ENCODE results near the gene IGSF8.
A peak's percentile ranks its signal among the peaks of the same experiment; 100 is the strongest.

Gene IGSF8

GRCh38 chr1:160082487-160082886 lies 15.9 kb downstream of the IGSF8 start:
- POLR2A ChIA-PET, result no interaction called here

GRCh38 chr1:160081261-160081936 lies 17.0 kb downstream of the IGSF8 start, which contains the start of gene KCNJ9:
TSS of gene KCNJ9 (plus strand) at chr1:160081538. CDS start at chr1:160084031, 2,493 bp downstream.
- 37% methylated on average over 10 of the region's 14 CpGs for WGBS (ENCODE audit: insufficient coverage)
- H3K27me3 ChIP-seq (replicated peaks in 2 of 5; ENCODE audit: control insufficient read depth in 4 of 5, insufficient read depth in 5 of 5, low read length in 4 of 5), result peaks cover 9 to 54% (median 39%) of the 10 kb centered on the region in 5 experiments

More at GRCh38 chr1:160082487-160082886, 15.9 kb downstream of the IGSF8 start:
- Histone ChIP-seq H3K9me3 (ENCODE audit: control extremely low read depth in 1 of 5, control insufficient read depth in 4 of 5, insufficient read depth in 2 of 5, low read depth in 1 of 5, low read length in 4 of 5) (no peaks in the 10 kb centered on the region), H3K36me3 (ENCODE audit: control insufficient read depth in 4 of 4, insufficient read depth in 4 of 4, low read length in 3 of 4) (peaks cover 0 to 4% (median 0%) of the 10 kb centered on the region in 4 experiments), H3K4me1 (ENCODE audit: control extremely low read depth in 1 of 4, control insufficient read depth in 4 of 4, insufficient read depth in 4 of 4, low read length in 3 of 4) (peaks cover 0 to 11% (median 7%) of the 10 kb centered on the region in 4 experiments), H3K4me3 (ENCODE audit: control insufficient read depth in 1 of 7, extremely low read depth in 1 of 7, insufficient read depth in 4 of 7, low read depth in 2 of 7, low read length in 6 of 7) (no peak overlapping the region), H3K27ac (ENCODE audit: insufficient read depth in 1 of 2, low read depth in 1 of 2, low read length in 2 of 2, poor library complexity in 1 of 2, severe bottlenecking in 2 of 2) (no peak overlapping the region), H3K27me3 (replicated peaks in 2 of 5; ENCODE audit: control insufficient read depth in 4 of 5, insufficient read depth in 5 of 5, low read length in 4 of 5) (peaks cover 9 to 52% (median 37%) of the 10 kb centered on the region in 5 experiments)
- no peak for DNase-seq
- WGBS (ENCODE audit: insufficient coverage), result no CpG with 5 or more reads among the region's 2 CpGs
- CTCF ChIA-PET, result interaction anchor here (1.0 to 9.2 kb wide), 7 partner anchors 10 to 143 kb away, joined by 3 to 100 read pairs (median 5); partner anchors contain the start of gene KCNJ10

GRCh38 chr1:160080381-160081100 lies 17.9 kb downstream of the IGSF8 start:
- ChIA-PET CTCF (interaction anchor here (0.7 to 9.2 kb wide), 20 partner anchors 10 to 168 kb away, joined by 3 to 100 read pairs (median 4); partner anchors contain the start of genes IGSF9, KCNJ10 and PIGM), POLR2A (no interaction called here)
- peaks cover 9 to 58% (median 39%) of the 10 kb centered on the region in 5 experiments for H3K27me3 ChIP-seq (replicated peaks in 2 of 5; ENCODE audit: control insufficient read depth in 4 of 5, insufficient read depth in 5 of 5, low read length in 4 of 5)
- no peak overlapping the region for H3K4me3 ChIP-seq (ENCODE audit: control insufficient read depth in 1 of 7, extremely low read depth in 1 of 7, insufficient read depth in 4 of 7, low read depth in 2 of 7, low read length in 6 of 7)
- no peak overlapping the region for H3K27ac ChIP-seq (ENCODE audit: insufficient read depth in 1 of 2, low read depth in 1 of 2, low read length in 2 of 2, poor library complexity in 1 of 2, severe bottlenecking in 2 of 2)
- 67% methylated on average over 2 of the region's 6 CpGs for WGBS (ENCODE audit: insufficient coverage)
- H3K4me1 ChIP-seq (ENCODE audit: control extremely low read depth in 1 of 4, control insufficient read depth in 4 of 4, insufficient read depth in 4 of 4, low read length in 3 of 4), result peaks cover 0 to 11% (median 7%) of the 10 kb centered on the region in 4 experiments
- no peaks in the 10 kb centered on the region for H3K36me3 ChIP-seq (ENCODE audit: control insufficient read depth in 4 of 4, insufficient read depth in 4 of 4, low read length in 3 of 4)
- no peaks in the 10 kb centered on the region for H3K9me3 ChIP-seq (ENCODE audit: control extremely low read depth in 1 of 5, control insufficient read depth in 4 of 5, insufficient read depth in 2 of 5, low read depth in 1 of 5, low read length in 4 of 5)
- DNase-seq, result no peak

More at GRCh38 chr1:160081261-160081936, 17.0 kb downstream of the IGSF8 start, which contains the start of gene KCNJ9:
- Histone ChIP-seq H3K4me3 (ENCODE audit: control insufficient read depth in 1 of 7, extremely low read depth in 1 of 7, insufficient read depth in 4 of 7, low read depth in 2 of 7, low read length in 6 of 7) (no peak within 1 kb of the TSS), H3K9me3 (ENCODE audit: control extremely low read depth in 1 of 5, control insufficient read depth in 4 of 5, insufficient read depth in 2 of 5, low read depth in 1 of 5, low read length in 4 of 5) (no peaks in the 10 kb centered on the region), H3K36me3 (ENCODE audit: control insufficient read depth in 4 of 4, insufficient read depth in 4 of 4, low read length in 3 of 4) (no peaks in the 10 kb centered on the region), H3K4me1 (ENCODE audit: control extremely low read depth in 1 of 4, control insufficient read depth in 4 of 4, insufficient read depth in 4 of 4, low read length in 3 of 4) (peaks cover 0 to 11% (median 7%) of the 10 kb centered on the region in 4 experiments), H3K27ac (ENCODE audit: insufficient read depth in 1 of 2, low read depth in 1 of 2, low read length in 2 of 2, poor library complexity in 1 of 2, severe bottlenecking in 2 of 2) (no peak within 1 kb of the TSS)
- CTCF ChIA-PET, result interaction anchor here (0.8 to 9.2 kb wide), 15 partner anchors 9 to 161 kb away, joined by 3 to 100 read pairs (median 3); partner anchors contain the start of gene KCNJ10
- POLR2A ChIA-PET, result no interaction called here
- DNase-seq, result no peak

GRCh38 chr1:160079448-160079847 lies 19.0 kb downstream of the IGSF8 start:
- POLR2A ChIA-PET, result no interaction called here
- Histone ChIP-seq H3K4me3 (ENCODE audit: control insufficient read depth in 1 of 7, extremely low read depth in 1 of 7, insufficient read depth in 4 of 7, low read depth in 2 of 7, low read length in 6 of 7) (no peak overlapping the region), H3K36me3 (ENCODE audit: control insufficient read depth in 4 of 4, insufficient read depth in 4 of 4, low read length in 3 of 4) (no peaks in the 10 kb centered on the region), H3K4me1 (ENCODE audit: control extremely low read depth in 1 of 4, control insufficient read depth in 4 of 4, insufficient read depth in 4 of 4, low read length in 3 of 4) (peaks cover 0 to 10% (median 7%) of the 10 kb centered on the region in 4 experiments), H3K9me3 (ENCODE audit: control extremely low read depth in 1 of 5, control insufficient read depth in 4 of 5, insufficient read depth in 2 of 5, low read depth in 1 of 5, low read length in 4 of 5) (no peaks in the 10 kb centered on the region), H3K27ac (ENCODE audit: insufficient read depth in 1 of 2, low read depth in 1 of 2, low read length in 2 of 2, poor library complexity in 1 of 2, severe bottlenecking in 2 of 2) (no peak overlapping the region), H3K27me3 (replicated peaks in 2 of 5; ENCODE audit: control insufficient read depth in 4 of 5, insufficient read depth in 5 of 5, low read length in 4 of 5) (peaks cover 9 to 57% (median 39%) of the 10 kb centered on the region in 5 experiments)
- DNase-seq, result no peak
- CTCF ChIA-PET, result interaction anchor here (0.9 to 9.2 kb wide), 23 partner anchors 7 to 281 kb away, joined by 3 to 100 read pairs (median 7); partner anchors contain the start of genes KCNJ10 and PIGM
- 100% methylated on average over 3 of the region's 4 CpGs for WGBS (ENCODE audit: insufficient coverage)

- WGBS (ENCODE audit: insufficient coverage), result 5% methylated on average over 4 of the region's 8 CpGs
- no peaks in the 10 kb centered on the region for H3K9me3 ChIP-seq (ENCODE audit: control extremely low read depth in 1 of 5, control insufficient read depth in 4 of 5, insufficient read depth in 2 of 5, low read depth in 1 of 5, low read length in 4 of 5)
- H3K27ac ChIP-seq (ENCODE audit: insufficient read depth in 1 of 2, low read depth in 1 of 2, low read length in 2 of 2, poor library complexity in 1 of 2, severe bottlenecking in 2 of 2), result no peak overlapping the region
- H3K4me3 ChIP-seq (ENCODE audit: control insufficient read depth in 1 of 7, extremely low read depth in 1 of 7, insufficient read depth in 4 of 7, low read depth in 2 of 7, low read length in 6 of 7), result no peak overlapping the region
- peaks cover 0 to 3% (median under 1%) of the 10 kb centered on the region in 4 experiments for H3K4me1 ChIP-seq (ENCODE audit: control extremely low read depth in 1 of 4, control insufficient read depth in 4 of 4, insufficient read depth in 4 of 4, low read length in 3 of 4)
- H3K27me3 ChIP-seq (replicated peaks in 2 of 5; ENCODE audit: control insufficient read depth in 4 of 5, insufficient read depth in 5 of 5, low read length in 4 of 5), result peaks cover 9 to 50% (median 38%) of the 10 kb centered on the region in 5 experiments
- ChIA-PET CTCF (interaction anchor here (0.9 to 9.2 kb wide), 30 partner anchors 8 to 280 kb away, joined by 3 to 100 read pairs (median 6); partner anchors contain the start of genes KCNJ10 and PIGM), POLR2A (no interaction called here)
- peak; percentile 47 to 65 (median 60) for DNase-seq
- H3K36me3 ChIP-seq (ENCODE audit: control insufficient read depth in 4 of 4, insufficient read depth in 4 of 4, low read length in 3 of 4), result no peaks in the 10 kb centered on the region
Observed at GRCh38 chr1:160078512-160079195, 19.8 kb downstream of the IGSF8 start.

GRCh38 chr1:160077486-160077885 lies 20.9 kb downstream of the IGSF8 start:
- Histone ChIP-seq H3K36me3 (ENCODE audit: control insufficient read depth in 4 of 4, insufficient read depth in 4 of 4, low read length in 3 of 4) (no peaks in the 10 kb centered on the region), H3K9me3 (ENCODE audit: control extremely low read depth in 1 of 5, control insufficient read depth in 4 of 5, insufficient read depth in 2 of 5, low read depth in 1 of 5, low read length in 4 of 5) (no peaks in the 10 kb centered on the region), H3K27ac (ENCODE audit: insufficient read depth in 1 of 2, low read depth in 1 of 2, low read length in 2 of 2, poor library complexity in 1 of 2, severe bottlenecking in 2 of 2) (no peak overlapping the region), H3K4me1 (ENCODE audit: control extremely low read depth in 1 of 4, control insufficient read depth in 4 of 4, insufficient read depth in 4 of 4, low read length in 3 of 4) (peaks cover 0 to 2% (median 0%) of the 10 kb centered on the region in 4 experiments), H3K4me3 (ENCODE audit: control insufficient read depth in 1 of 7, extremely low read depth in 1 of 7, insufficient read depth in 4 of 7, low read depth in 2 of 7, low read length in 6 of 7) (no peak overlapping the region), H3K27me3 (replicated peaks in 2 of 5; ENCODE audit: control insufficient read depth in 4 of 5, insufficient read depth in 5 of 5, low read length in 4 of 5) (peaks cover 9 to 38% (median 33%) of the 10 kb centered on the region in 5 experiments)
- CTCF ChIA-PET, result interaction anchor here (0.6 to 9.2 kb wide), 16 partner anchors 9 to 1333 kb away, joined by 3 to 100 read pairs (median 9); no protein-coding TSS in a partner anchor
- DNase-seq, result no peak
- POLR2A ChIA-PET, result no interaction called here

Measured in common myeloid progenitor, CD34-positive (primary cell).